Measurements from ENCODE around the gene CLCA2. TPM values are rescaled to one million over a fixed set of nuclear protein-coding genes. Genes with fewer than 3 reads are reported as not detected.

CLCA2 gene
- total and polyA plus RNA-seq, 2 of the 8 experiments (the other 6 are each of a cell fraction or from before 2014, with no cell fraction given): not detected

DNA sequence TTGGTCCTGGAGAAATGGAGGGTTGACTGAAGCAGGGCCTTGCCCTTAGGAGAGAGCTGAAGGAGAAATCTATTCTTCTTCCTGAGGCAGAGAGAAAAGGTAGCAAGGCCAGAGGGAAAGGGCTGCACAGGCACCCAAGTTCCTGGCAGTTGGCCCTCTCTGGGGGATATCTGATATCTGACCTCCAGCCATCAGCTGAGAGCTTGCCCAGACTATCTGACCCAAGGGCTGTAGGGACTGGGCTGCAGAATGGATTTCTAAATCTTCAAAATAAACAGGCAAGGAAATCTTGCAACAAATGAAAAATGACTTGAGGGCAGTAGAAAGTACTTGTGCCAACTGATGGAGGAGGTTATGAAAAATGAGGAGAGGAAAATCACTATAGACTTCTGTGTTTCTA lies 498 bp upstream of the CLCA2 start:
- no peaks in the 10 kb centered on the region for H3K9me3 ChIP-seq (ENCODE audit: insufficient read depth in 2 of 2, low read depth in 1 of 2, low read length in 1 of 2)
- H3K56ac ChIP-seq (replicated peaks; ENCODE audit: insufficient read length, low read depth, low read length): no peak overlapping the region
- no peak overlapping the region for H2BK12ac ChIP-seq (ENCODE audit: low read depth, low read length)
- no peak overlapping the region for H2AK5ac ChIP-seq (ENCODE audit: low read depth, low read length)
- no peak overlapping the region for H3K4me2 ChIP-seq (ENCODE audit: insufficient read depth in 1 of 2, low read depth in 2 of 2, low read length in 2 of 2)
- no peaks in the 10 kb centered on the region for H3K79me2 ChIP-seq (ENCODE audit: control insufficient read depth in 1 of 2, insufficient read depth in 2 of 2, low read length in 2 of 2)
- no peaks in the 10 kb centered on the region for H4K20me1 ChIP-seq (replicated peaks in 1 of 2; ENCODE audit: control insufficient read depth in 1 of 2, insufficient read depth in 2 of 2, low read length in 2 of 2)
- no peak overlapping the region for H3K18ac ChIP-seq (ENCODE audit: extremely low read depth, low read length)
- no peak overlapping the region for H2BK15ac ChIP-seq (ENCODE audit: low read length)
- H2BK20ac ChIP-seq (ENCODE audit: low read length): no peak overlapping the region
- no peak for DNase-seq (ENCODE audit: low read depth in 1 of 2, low spot score in 2 of 2)
- no peak overlapping the region for H2BK120ac ChIP-seq (replicated peaks; ENCODE audit: low read depth, low read length)
- H3K27ac ChIP-seq (ENCODE audit: low read depth, low read length): no peak overlapping the region
- no peaks in the 10 kb centered on the region for H3K36me3 ChIP-seq (ENCODE audit: control insufficient read depth in 2 of 4, insufficient read depth in 4 of 4, low read length in 3 of 4)
- H2AFZ ChIP-seq (ENCODE audit: low read length): 0 out of 2 replicates have a peak overlapping the region, but pooled peaks have one; percentile 65
- CTCF ChIA-PET (ENCODE audit: partially characterized antibody): interaction anchor here (0.6 to 1.9 kb wide), 5 partner anchors 12 to 82 kb away, joined by 3 to 8 read pairs (median 5); no protein-coding TSS in a partner anchor
- H3K9ac ChIP-seq (replicated peaks in 1 of 4; ENCODE audit: extremely low read depth in 1 of 4, low read depth in 3 of 4, low read length in 3 of 4): no peak overlapping the region
- no peak overlapping the region for H4K8ac ChIP-seq (ENCODE audit: extremely low read depth, insufficient read depth, low read length)
- H3K4me1 ChIP-seq (replicated peaks in 1 of 4; ENCODE audit: control insufficient read depth in 3 of 4, insufficient read depth in 4 of 4, low read length in 3 of 4): 0 out of 7 replicates have a peak, but pooled peaks cover 0 to 1% (median 0%) of the 10 kb centered on the region in 4 experiments
- H4K5ac ChIP-seq (ENCODE audit: insufficient read length, low read depth, low read length): no peak overlapping the region
- H4K91ac ChIP-seq (replicated peaks; ENCODE audit: insufficient read length, low read length): no peak overlapping the region
- no peak overlapping the region for H3K4me3 ChIP-seq (ENCODE audit: extremely low read depth in 1 of 4, insufficient read depth in 2 of 4, low read depth in 3 of 4, low read length in 4 of 4)
- H3K4ac ChIP-seq (replicated peaks; ENCODE audit: insufficient read length, low read depth, low read length): no peak overlapping the region
- no peaks in the 10 kb centered on the region for H3K79me1 ChIP-seq (ENCODE audit: low read depth, low read length)
- H3K14ac ChIP-seq (ENCODE audit: insufficient read length): no peak overlapping the region
- H3K23me2 ChIP-seq (ENCODE audit: low read depth, low read length): no peaks in the 10 kb centered on the region; the same call in 1 of the 2 replicates
- no peaks in the 10 kb centered on the region for H3K27me3 ChIP-seq (replicated peaks in 1 of 4; ENCODE audit: control insufficient read depth in 3 of 4, extremely low read depth in 1 of 4, insufficient read depth in 3 of 4, low read length in 3 of 4)
- FAIRE-seq: no peak
- TF ChIP-seq CBX8 (IDR thresholded peaks at IDR 0.05; ENCODE audit: borderline replicate concordance, low read depth, low read length) (no peak), TAF7 (optimal IDR thresholded peaks at IDR 0.05; ENCODE audit: borderline replicate concordance, low read depth, low read length) (no peak), HDAC6 (IDR thresholded peaks at IDR 0.05; ENCODE audit: low read depth, low read length) (no peak), BACH1 (IDR thresholded peaks at IDR 0.05; ENCODE audit: low read length) (no peak), EGR1 (IDR thresholded peaks at IDR 0.05; ENCODE audit: borderline replicate concordance, low read depth, low read length) (no peak), RNF2 (IDR thresholded peaks at IDR 0.05; ENCODE audit: borderline replicate concordance, low read depth, low read length, missing control alignments, poor library complexity, severe bottlenecking) (no peak), EP300 (IDR thresholded peaks at IDR 0.05; ENCODE audit: borderline replicate concordance in 1 of 2, low read depth in 2 of 2, low read length in 2 of 2) (no peak), GTF2F1 (IDR thresholded peaks at IDR 0.05; ENCODE audit: borderline replicate concordance, low read depth, low read length) (no peak)
- POLR2A ChIA-PET (ENCODE audit: partially characterized antibody): no interaction called here
- H2BK5ac ChIP-seq (ENCODE audit: low read depth, low read length): no peak overlapping the region
- H3K23ac ChIP-seq (ENCODE audit: insufficient read length): no peak overlapping the region

All from H1 (cell line).